Ecto neural progenitor cell (in vitro differentiated cells): ENCODE measurements around the gene CUL3.

Experiments
- DNase-seq: peaks from one replicate; pipeline ENCODE4 v3.0.0-alpha.2; 2018; ENCODE audit warnings: low spot score

Gene CUL3

DNA sequence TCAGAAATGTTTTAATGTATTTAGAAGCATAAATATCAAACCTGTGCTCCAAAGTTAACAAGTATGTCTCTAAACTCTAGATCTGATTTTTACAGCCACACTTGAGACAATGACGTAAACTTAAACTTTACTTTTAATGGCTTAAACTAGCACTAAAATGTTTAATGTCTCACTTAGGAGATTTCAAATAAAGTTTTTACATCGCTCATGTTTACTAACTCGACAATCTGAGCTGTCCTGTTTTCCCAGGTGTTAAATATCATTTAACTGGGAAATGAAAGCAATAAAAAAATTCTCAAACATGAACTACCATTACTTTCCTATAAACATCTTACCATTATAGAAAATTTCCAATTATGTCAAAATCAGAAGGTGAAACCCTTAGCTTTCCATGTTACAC is 113.0 kb downstream of the CUL3 start:
- no peak for DNase-seq

DNA sequence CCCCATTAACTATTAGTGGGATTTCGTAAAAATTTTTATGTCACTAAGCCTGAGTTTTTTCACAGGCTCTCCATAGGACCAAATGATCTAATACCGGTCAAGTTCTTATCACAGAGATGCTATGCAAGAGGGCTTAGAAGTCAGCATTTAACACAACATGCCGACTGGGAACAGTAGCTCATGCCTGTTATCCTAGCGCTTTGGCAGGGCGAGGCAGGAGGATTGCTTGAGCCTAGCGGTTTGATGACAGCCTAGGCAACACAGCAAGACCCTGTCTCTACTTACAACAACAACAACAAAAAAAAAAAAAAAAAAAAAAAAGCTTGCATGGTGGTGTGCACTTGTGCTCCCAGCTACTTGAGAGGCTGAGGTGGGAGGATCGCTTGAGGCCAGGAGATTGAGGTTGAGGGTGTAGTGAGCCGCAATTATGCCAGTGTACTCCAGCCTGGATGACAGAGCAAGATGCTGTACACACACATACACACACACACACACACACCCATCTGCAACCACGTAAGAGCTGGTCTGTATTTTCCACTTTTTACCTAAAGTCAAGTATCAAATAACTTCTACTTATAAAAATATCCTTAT is 115.7 kb downstream of the CUL3 start:
- no peak for DNase-seq

DNA sequence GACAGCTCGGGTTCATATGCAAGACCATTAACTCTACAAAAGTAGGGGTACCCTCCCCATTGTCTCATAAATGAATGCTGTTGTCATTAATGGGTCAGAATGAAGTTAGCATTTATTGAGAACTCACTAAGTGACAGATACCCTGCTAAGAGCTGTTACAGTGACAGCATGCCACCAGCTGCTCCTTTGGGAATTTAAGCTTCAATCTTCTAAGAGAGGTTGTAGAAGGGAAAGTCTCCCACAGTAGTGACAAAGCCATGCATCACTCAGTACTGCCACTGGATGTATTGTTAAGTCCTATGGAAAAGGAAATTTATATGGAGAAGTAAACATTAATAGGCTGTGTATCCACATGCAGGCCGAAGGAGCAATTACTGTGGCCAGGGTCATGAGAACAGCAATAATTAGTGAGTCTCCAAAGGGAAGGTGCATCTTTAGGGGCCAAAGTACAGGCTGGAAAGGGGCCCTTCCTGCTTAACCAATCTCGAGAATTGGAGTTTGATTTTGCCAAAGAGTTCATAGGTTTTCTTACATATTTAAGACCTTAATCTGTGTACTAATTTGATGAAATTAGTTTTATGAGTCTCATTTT is 118.8 kb downstream of the CUL3 start:
- DNase-seq = no peak

- no peak for DNase-seq
Observed at GRCh38 chr2:224461391-224461790, 123.8 kb downstream of the CUL3 start.

- DNase-seq = no peak
Observed at GRCh38 chr2:224457408-224458096, 127.6 kb downstream of the CUL3 start.

DNA sequence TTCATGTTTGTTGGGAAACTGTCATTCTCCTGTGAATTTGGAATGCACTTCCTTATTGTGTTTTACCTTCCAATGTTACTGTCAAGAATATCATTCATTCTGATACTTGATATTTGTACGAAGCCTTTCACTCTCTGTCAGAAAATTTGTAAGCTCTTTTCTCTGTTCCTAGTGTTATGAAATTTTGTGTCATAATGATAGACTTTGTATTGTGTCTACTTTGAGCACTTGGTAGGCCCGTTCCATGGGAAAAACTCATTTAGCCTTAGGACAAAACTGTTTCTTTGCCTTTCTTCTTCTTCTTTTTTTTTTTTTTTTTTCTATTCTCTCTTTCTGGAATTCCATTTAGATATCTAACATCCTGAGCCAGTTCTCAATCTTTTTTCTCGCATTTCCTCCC is 131.3 kb downstream of the CUL3 start:
- no peak for DNase-seq

DNA sequence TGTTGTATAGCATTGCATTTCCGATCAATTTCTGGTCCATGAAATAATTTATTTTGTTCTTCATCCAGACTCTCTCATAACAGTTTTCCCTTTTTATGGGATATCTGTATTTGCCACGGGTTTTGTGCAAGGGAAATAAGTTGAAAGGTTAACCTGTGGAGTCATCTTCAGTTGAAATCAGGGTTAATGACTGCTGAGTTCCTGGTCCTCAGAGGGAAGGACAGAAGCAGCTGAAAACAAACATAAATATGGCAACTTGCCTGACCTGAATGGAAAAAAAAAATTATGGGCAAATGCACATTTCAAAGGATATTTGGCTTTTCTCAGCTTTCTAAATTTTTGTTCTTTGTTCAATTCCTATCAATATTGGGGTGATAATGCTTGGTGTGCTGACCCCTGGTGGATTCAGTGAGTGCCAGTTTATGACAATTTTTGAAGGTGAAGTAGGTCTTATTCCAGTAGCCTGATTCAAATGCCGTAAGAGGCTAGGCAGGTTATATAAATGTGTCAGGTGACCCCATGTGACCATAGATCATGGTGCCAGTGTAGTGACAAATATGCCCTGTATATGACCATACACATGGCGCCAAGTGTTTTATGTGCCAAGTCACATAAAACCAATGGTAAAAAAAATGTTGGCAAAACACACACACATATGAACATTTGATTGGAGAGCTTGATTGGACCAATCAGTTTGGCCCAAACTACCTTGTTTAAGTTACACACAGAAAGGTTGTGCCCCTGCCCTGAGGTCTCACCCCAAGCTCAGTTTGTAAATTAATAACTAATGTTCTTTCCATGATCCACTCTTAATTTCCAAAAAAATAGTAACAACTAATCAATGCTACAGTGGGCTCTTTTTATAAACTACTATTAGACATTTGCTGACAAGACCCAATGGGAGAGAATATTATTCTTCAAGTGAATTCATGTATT is 135.7 kb downstream of the CUL3 start:
- no peak for DNase-seq

DNA sequence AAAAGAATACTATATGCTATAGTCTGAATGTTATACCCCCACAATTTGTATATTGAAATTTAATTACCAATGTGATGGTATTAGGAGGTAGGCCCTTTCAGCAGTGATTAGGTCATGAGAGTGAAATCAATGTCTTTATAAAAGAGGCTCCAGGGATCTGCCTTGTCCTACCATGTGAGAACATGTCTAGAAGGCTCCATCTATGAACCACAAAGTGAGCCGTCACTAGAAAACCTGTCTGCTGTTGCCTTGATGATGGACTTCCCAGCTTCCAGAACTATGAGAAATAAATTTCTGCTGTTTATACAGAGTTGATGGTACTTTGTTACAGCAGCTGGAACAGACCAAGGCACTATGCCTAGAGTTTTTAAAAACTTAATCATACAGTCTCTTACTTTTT is 136.9 kb downstream of the CUL3 start:
- DNase-seq = no peak

- no peak for DNase-seq
Observed at GRCh38 chr2:224444783-224445182, 140.4 kb downstream of the CUL3 start.

DNA sequence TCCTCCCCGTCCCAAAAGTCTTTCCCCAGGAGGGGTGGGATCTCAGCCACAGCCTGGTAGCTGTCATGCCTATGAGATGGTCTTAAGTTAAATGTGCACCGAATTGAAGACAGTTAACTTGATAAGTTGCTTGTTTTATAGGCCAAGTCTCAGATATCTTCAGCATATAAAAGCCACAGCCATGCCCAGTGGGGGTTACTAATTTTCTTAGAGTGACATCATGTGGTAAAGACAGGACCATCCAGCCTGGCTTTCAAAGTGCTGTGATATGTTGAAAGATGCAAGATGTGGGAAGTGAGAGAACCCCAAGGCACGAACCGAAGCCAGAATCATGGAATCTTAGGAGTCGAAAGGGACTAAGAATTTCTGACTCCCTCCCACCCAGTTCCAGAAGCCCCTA is 141.1 kb downstream of the CUL3 start:
- no peak for DNase-seq

GRCh38 chr2:224442071-224442967 is 142.8 kb downstream of the CUL3 start:
- no peak for DNase-seq

- no peak for DNase-seq
Observed at GRCh38 chr2:224440988-224441387, 144.2 kb downstream of the CUL3 start.

- DNase-seq = no peak
Observed at GRCh38 chr2:224438726-224439125, 146.4 kb downstream of the CUL3 start.

GRCh38 chr2:224436634-224437033 is 148.5 kb downstream of the CUL3 start:
- DNase-seq = no peak

DNA sequence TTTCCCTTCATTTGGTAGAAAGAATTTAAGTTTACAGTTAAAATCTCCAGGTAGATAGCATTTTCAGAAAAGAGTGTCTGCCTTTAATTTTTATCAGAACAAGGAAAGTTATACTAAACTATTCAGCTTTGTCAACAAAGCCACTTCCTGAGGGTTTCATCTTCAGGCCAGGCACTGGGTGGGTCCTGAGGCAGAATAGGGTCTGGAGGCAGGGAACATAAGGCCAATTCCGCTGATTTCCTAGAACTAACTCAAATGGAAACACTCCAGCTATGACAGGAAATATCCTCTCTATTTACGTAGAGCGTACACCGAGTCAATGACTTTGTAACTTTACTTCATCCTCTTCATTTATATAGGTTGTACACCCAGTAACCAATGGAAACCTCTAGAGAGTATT is 150.5 kb downstream of the CUL3 start:
- no peak for DNase-seq

DNA sequence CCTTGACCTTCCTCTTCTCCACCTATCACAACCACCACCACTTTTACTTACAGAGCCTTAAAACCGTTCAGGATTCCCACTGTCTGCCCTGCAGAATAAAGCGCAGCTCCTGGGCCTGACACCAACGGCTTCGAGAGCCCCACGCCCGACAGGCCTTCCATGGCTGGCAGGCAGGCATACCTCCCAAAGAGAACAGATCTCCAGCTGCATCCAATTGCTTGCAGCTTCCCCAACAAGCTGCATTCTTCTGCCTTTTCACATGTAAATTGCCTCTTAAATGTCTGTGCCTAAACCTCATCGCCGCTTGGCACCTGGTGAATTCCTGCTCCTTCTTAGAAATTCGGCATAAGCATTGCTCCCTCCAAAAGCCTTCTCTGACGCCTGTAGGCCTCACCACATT is 151.7 kb downstream of the CUL3 start:
- peak; percentile 55 for DNase-seq

- DNase-seq = no peak
Observed at GRCh38 chr2:224432003-224432579, 153.1 kb downstream of the CUL3 start.

DNA sequence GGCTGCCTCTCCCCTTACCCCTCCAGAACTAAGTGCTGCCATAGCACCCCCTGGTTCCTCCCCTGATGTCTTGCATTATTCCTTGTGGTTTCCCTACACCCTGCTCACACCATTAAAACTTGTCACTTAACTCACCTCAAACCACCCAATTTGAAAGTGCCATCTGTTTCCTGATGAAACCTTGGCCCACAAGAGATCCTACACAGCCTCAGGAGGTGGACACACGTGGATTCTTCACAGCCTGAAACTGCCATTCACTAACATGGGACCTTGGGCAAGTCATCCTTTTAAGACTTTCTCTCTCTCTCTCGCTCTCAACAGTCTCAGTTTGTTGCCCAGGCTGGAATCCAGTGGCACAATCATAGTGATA is 155.7 kb downstream of the CUL3 start:
- no peak for DNase-seq

GRCh38 chr2:224428787-224429440 is 156.2 kb downstream of the CUL3 start:
- no peak for DNase-seq

DNA sequence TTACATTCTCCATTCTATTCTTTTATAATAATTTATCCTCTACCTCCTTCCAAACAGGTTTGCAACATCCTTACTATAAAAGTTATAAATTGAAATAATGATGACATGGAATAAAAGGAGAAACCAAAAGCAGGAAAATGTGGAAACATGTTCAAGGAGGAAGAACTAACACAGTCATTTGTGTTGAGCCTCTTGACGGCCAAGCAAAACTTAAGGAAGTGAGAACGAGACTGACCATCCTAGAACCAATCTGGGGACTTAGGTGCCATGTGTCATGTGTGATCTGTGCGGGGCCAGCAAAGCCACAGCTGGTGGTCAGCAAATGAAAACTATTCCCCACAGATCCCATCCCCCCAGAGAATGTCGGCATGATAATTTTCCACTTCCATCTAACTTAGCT is 157.7 kb downstream of the CUL3 start:
- no peak for DNase-seq

GRCh38 chr2:224426656-224427055 is 158.5 kb downstream of the CUL3 start:
- no peak for DNase-seq
